ENCODE data around the gene PYY.

- TF ChIP-seq POLR2AphosphoS5 (IDR thresholded peaks at IDR 0.05; ENCODE audit: low read depth, low read length) (no peak), CTCF (IDR thresholded peaks at IDR 0.05) (no peak), REST (IDR thresholded peaks at IDR 0.05; ENCODE audit: insufficient read depth in 1 of 2, low read depth in 2 of 2, low read length in 1 of 2) (no peak)
Observed at GRCh38 chr17:44001461-44001920, 47.8 kb upstream of the PYY start.
